SK-N-SH treated with all-trans-retinoic acid at 6 μM for 48 hours (cell line): ENCODE results near the gene UMPS.

Experiments
- ATAC-seq: fragments of 200-7000 bp; cut with Tn5 transposase; 3 replicates; pipeline ENCODE4 v1.9.1; 2020; ENCODE audit warnings: mild to moderate bottlenecking, moderate library complexity
- ARNTL ChIP-seq: fragments of 450-650 bp; formaldehyde crosslinking; IDR thresholded peaks from 2 replicates; pipeline ENCODE4 v1.5.0; 2020; ENCODE audit warnings: low read depth, mild to moderate bottlenecking, moderate library complexity, borderline replicate concordance
- BACH2 ChIP-seq: fragments of 250-450 bp; sonication (Bioruptor Pico); IDR thresholded peaks from 2 replicates; pipeline ENCODE4 v1.9.0; 2021; ENCODE audit warnings: mild to moderate bottlenecking, borderline replicate concordance
- CSDC2 ChIP-seq: fragments of 250-450 bp; sonication (Bioruptor Pico); IDR thresholded peaks from 2 replicates; pipeline ENCODE4 v1.5.0; 2020; ENCODE audit warnings: mild to moderate bottlenecking, moderate library complexity
- ESRRG ChIP-seq: fragments of 250-450 bp; sonication (Bioruptor Pico); IDR thresholded peaks from 2 replicates; pipeline ENCODE4 v1.6.1; 2021; ENCODE audit warnings: mild to moderate bottlenecking
- GLIS3 ChIP-seq: fragments of 250-450 bp; sonication (Bioruptor Pico); IDR thresholded peaks from 2 replicates; pipeline ENCODE4 v1.5.0; 2020; ENCODE audit warnings: mild to moderate bottlenecking, moderate library complexity
- ISL1 ChIP-seq: fragments of 250-450 bp; sonication (Bioruptor Pico); IDR thresholded peaks from 2 replicates; pipeline ENCODE4 v2.1.2; 2022; ENCODE audit warnings: mild to moderate bottlenecking, moderate library complexity
- PPARA ChIP-seq: fragments of 250-450 bp; sonication (Bioruptor Pico); IDR thresholded peaks from 2 replicates; pipeline ENCODE4 v1.5.0; 2020; ENCODE audit warnings: mild to moderate bottlenecking, borderline replicate concordance
- SNAI2 ChIP-seq: fragments of 250-450 bp; sonication (Bioruptor Pico); IDR thresholded peaks from 2 replicates; pipeline ENCODE4 v1.5.0; 2020; ENCODE audit warnings: mild to moderate bottlenecking, moderate library complexity
- TCF4 ChIP-seq: fragments of 250-450 bp; sonication (Bioruptor Pico); IDR thresholded peaks from 2 replicates; pipeline ENCODE4 v1.8.0; 2021; ENCODE audit warnings: mild to moderate bottlenecking, moderate library complexity, borderline replicate concordance
- TOX ChIP-seq: fragments of 250-450 bp; sonication (Bioruptor Pico); IDR thresholded peaks from 2 replicates; pipeline ENCODE4 v1.8.0; 2021; ENCODE audit warnings: mild to moderate bottlenecking, moderate library complexity, borderline replicate concordance
- ZC3H10 ChIP-seq: fragments of 250-450 bp; sonication (Bioruptor Pico); IDR thresholded peaks from 2 replicates; pipeline ENCODE4 v1.5.1; 2021; ENCODE audit warnings: mild to moderate bottlenecking, moderate library complexity
- ZFP3 ChIP-seq: fragments of 250-450 bp; sonication (Bioruptor Pico); IDR thresholded peaks from 2 replicates; pipeline ENCODE4 v1.5.0; 2020; ENCODE audit warnings: mild to moderate bottlenecking, moderate library complexity
- ZNF565 ChIP-seq: fragments of 450-650 bp; formaldehyde crosslinking; conservative IDR thresholded peaks from 2 replicates; pipeline ENCODE4 v1.5.0; 2020; ENCODE audit warnings: low read depth, mild to moderate bottlenecking, moderate library complexity
- ZNF70 ChIP-seq: fragments of 450-650 bp; formaldehyde crosslinking; IDR thresholded peaks from 2 replicates; pipeline ENCODE4 v1.5.0; 2020; ENCODE audit warnings: mild to moderate bottlenecking, moderate library complexity
- ZNF8 ChIP-seq: fragments of 450-650 bp; formaldehyde crosslinking; IDR thresholded peaks from 2 replicates; pipeline ENCODE4 v1.5.0; 2020; ENCODE audit warnings: mild to moderate bottlenecking, moderate library complexity
- TF ChIP-seq, protein P1 (sequence below): fragments of 250-450 bp; sonication (Bioruptor Pico); IDR thresholded peaks from 2 replicates; pipeline ENCODE4 v1.5.1; 2020; ENCODE audit warnings: low read depth, mild to moderate bottlenecking, moderate library complexity
- TF ChIP-seq, protein P2 (sequence below): fragments of 250-450 bp; sonication (Bioruptor Pico); IDR thresholded peaks from 2 replicates; pipeline ENCODE4 v1.5.0; 2020; ENCODE audit warnings: mild to moderate bottlenecking, moderate library complexity
- TF ChIP-seq, protein P3 (sequence below): fragments of 250-450 bp; sonication (Bioruptor Pico); IDR thresholded peaks from 2 replicates; pipeline ENCODE4 v1.8.0; 2020; ENCODE audit warnings: mild to moderate bottlenecking, moderate library complexity, borderline replicate concordance

The UMPS gene

DNA sequence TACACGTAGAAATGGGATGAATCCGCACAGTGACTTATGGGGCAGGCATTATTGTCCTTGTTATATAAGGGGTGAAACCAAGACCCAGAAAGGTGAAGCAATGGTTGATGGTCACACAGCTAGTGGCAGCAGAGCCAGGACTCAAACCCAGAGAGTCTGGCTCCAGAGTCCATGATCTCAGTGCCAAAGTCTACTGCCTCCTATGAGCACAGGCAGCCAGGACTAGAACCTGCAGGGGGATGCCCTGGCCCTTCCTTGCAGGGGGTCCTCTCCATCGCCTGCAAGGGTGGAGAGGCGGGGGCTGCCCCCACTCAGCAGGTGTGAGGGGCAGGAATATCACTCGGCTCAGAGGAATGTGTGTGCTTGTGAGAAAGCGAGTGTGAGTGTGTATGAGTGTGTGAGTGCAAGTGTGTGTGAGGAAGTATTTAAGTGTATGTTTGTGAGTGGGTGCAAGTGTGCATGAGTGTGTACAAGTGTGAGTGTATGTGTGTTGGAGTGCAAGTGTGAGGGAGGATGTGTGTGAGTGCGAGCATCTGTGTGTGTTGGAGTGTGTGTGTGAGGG, 44.7 kb downstream of the UMPS start (continued):
- TF ChIP-seq, protein P1, sequence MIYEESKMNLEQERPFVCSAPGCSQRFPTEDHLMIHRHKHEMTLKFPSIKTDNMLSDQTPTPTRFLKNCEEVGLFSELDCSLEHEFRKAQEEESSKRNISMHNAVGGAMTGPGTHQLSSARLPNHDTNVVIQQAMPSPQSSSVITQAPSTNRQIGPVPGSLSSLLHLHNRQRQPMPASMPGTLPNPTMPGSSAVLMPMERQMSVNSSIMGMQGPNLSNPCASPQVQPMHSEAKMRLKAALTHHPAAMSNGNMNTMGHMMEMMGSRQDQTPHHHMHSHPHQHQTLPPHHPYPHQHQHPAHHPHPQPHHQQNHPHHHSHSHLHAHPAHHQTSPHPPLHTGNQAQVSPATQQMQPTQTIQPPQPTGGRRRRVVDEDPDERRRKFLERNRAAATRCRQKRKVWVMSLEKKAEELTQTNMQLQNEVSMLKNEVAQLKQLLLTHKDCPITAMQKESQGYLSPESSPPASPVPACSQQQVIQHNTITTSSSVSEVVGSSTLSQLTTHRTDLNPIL (CRISPR knock-in tag) = no peak
- no peak for TF ChIP-seq ARNTL (CRISPR knock-in tag)
- no peak for TF ChIP-seq TOX (CRISPR knock-in tag)
- TF ChIP-seq ZNF565 = no peak

DNA sequence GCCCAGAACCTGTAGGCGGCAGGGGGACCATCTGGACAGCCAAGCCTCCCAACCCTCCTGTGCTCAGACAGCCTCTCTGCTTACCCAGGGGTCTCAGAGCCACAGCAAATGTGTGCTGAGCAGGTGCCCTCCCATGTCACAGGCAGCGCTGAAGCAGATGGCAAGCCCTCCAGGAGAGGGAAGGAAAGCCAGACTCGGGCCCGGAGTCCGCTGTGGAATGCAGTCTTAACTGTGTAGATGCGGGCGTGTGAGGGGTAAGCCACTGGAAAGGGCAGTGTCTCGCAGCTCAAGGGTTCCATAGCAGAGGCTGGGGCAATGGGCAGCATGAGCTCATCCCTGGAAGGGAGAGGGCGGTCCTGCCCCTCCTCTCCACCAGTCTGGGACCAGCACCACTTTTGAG, 45.6 kb downstream of the UMPS start:
- ATAC-seq = no peak

DNA sequence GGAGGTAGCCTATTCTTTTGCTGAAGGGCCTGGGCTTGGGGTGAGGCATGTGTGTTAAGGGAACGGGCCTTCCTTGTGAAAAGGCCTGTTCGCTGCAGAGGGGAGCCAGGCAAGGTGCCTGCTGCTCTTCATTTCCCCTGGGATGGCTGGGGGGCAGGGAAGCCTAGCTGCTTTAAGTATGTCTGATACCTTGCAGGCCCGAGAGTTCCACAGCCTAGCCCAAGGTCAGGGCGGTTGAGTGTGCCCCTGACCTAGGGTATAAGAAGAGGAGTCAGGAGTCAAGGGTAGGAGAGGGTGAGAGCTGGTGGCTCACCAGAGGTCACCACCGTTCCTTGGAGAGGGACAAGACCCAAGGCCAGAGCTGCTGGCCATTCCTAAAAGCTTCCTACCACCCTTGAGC, 46.6 kb downstream of the UMPS start:
- ATAC-seq = no peak
- TF ChIP-seq TCF4 (CRISPR knock-in tag) (no peak), SNAI2 (CRISPR knock-in tag) (no peak), ZNF8 (no peak), ARNTL (CRISPR knock-in tag) (no peak), GLIS3 (CRISPR knock-in tag) (no peak), CSDC2 (CRISPR knock-in tag) (no peak), ZNF70 (CRISPR knock-in tag) (no peak), BACH2 (CRISPR knock-in tag) (no peak), ZC3H10 (no peak), ZFP3 (CRISPR knock-in tag) (no peak)
- TF ChIP-seq, protein P2, sequence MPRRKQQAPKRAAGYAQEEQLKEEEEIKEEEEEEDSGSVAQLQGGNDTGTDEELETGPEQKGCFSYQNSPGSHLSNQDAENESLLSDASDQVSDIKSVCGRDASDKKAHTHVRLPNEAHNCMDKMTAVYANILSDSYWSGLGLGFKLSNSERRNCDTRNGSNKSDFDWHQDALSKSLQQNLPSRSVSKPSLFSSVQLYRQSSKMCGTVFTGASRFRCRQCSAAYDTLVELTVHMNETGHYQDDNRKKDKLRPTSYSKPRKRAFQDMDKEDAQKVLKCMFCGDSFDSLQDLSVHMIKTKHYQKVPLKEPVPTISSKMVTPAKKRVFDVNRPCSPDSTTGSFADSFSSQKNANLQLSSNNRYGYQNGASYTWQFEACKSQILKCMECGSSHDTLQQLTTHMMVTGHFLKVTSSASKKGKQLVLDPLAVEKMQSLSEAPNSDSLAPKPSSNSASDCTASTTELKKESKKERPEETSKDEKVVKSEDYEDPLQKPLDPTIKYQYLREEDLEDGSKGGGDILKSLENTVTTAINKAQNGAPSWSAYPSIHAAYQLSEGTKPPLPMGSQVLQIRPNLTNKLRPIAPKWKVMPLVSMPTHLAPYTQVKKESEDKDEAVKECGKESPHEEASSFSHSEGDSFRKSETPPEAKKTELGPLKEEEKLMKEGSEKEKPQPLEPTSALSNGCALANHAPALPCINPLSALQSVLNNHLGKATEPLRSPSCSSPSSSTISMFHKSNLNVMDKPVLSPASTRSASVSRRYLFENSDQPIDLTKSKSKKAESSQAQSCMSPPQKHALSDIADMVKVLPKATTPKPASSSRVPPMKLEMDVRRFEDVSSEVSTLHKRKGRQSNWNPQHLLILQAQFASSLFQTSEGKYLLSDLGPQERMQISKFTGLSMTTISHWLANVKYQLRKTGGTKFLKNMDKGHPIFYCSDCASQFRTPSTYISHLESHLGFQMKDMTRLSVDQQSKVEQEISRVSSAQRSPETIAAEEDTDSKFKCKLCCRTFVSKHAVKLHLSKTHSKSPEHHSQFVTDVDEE (CRISPR knock-in tag) = no peak
- TF ChIP-seq, protein P3, sequence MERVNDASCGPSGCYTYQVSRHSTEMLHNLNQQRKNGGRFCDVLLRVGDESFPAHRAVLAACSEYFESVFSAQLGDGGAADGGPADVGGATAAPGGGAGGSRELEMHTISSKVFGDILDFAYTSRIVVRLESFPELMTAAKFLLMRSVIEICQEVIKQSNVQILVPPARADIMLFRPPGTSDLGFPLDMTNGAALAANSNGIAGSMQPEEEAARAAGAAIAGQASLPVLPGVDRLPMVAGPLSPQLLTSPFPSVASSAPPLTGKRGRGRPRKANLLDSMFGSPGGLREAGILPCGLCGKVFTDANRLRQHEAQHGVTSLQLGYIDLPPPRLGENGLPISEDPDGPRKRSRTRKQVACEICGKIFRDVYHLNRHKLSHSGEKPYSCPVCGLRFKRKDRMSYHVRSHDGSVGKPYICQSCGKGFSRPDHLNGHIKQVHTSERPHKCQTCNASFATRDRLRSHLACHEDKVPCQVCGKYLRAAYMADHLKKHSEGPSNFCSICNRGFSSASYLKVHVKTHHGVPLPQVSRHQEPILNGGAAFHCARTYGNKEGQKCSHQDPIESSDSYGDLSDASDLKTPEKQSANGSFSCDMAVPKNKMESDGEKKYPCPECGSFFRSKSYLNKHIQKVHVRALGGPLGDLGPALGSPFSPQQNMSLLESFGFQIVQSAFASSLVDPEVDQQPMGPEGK (CRISPR knock-in tag) = no peak

More for the DNA sequence above, 45.6 kb downstream of the UMPS start:
- TF ChIP-seq ARNTL (CRISPR knock-in tag) (no peak), ESRRG (CRISPR knock-in tag) (no peak), ZNF8 (no peak), GLIS3 (CRISPR knock-in tag) (no peak), PPARA (CRISPR knock-in tag) (no peak), SNAI2 (CRISPR knock-in tag) (no peak), ZFP3 (CRISPR knock-in tag) (no peak), ISL1 (CRISPR knock-in tag) (no peak)
- TF ChIP-seq, protein P3 (CRISPR knock-in tag) = no peak
- TF ChIP-seq, protein P1 (CRISPR knock-in tag) = no peak
